22Rv1 (cell line): ENCODE measurements around the gene CUX1.

Experiments
- ZFX ChIP-seq: fragments of 450-650 bp; IDR thresholded peaks from 2 replicates; pipeline ENCODE4 v1.6.1; 2017; ENCODE audit warnings: antibody characterized with exemption, borderline replicate concordance
- TF ChIP-seq, protein P1 (sequence below): fragments of 450-650 bp; IDR thresholded peaks from 2 replicates; pipeline ENCODE4 v1.5.1; 2017; ENCODE audit warnings: mild to moderate bottlenecking

DNA sequence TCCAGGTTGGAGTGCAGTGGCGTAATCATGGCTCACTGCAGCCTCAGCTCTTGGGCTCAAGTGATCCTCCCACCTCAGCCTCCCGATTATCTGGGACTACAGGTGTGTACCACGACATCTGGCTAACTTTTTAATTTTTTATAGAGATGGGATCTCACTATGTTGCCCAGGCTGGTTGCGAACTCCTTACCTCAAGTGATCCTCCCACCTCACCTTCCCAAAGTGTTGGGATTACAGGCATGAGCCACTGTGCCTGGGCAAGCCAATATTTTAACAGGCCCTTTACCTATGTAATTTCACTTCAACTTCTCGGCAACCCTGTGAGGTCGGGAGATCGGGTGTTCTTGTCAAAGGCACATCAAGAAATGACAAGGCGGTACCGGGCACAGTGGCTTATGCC lies 146.3 kb downstream of the CUX1 start:
- TF ChIP-seq, protein P1, sequence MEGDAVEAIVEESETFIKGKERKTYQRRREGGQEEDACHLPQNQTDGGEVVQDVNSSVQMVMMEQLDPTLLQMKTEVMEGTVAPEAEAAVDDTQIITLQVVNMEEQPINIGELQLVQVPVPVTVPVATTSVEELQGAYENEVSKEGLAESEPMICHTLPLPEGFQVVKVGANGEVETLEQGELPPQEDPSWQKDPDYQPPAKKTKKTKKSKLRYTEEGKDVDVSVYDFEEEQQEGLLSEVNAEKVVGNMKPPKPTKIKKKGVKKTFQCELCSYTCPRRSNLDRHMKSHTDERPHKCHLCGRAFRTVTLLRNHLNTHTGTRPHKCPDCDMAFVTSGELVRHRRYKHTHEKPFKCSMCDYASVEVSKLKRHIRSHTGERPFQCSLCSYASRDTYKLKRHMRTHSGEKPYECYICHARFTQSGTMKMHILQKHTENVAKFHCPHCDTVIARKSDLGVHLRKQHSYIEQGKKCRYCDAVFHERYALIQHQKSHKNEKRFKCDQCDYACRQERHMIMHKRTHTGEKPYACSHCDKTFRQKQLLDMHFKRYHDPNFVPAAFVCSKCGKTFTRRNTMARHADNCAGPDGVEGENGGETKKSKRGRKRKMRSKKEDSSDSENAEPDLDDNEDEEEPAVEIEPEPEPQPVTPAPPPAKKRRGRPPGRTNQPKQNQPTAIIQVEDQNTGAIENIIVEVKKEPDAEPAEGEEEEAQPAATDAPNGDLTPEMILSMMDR = no peak
- TF ChIP-seq ZFX = no peak
